DOHH2 (cell line): ENCODE results near the gene CCNT2.
A peak's percentile ranks its signal among the peaks of the same experiment; 100 is the strongest.

ENCODE experiments used
- H3F3A ChIP-seq: fragments of 200-600 bp; sonication (generic), shearing (Covaris generic); 2 replicates; pipeline ENCODE4 v1.6.0; 2016; ENCODE audit warnings: antibody characterized with exemption, mild to moderate bottlenecking; ENCODE audit not compliant: control insufficient read depth, insufficient read depth
- H3K27ac ChIP-seq: fragments of 200-600 bp; sonication (generic); 2 replicates; pipeline ENCODE4 v1.5.1; 2014; ENCODE audit warnings: low read depth, mild to moderate bottlenecking, low read length, moderate library complexity
- H3K27me3 ChIP-seq: fragments of 200-600 bp; sonication (generic); 2 replicates; pipeline ENCODE4 v1.6.1; 2014; ENCODE audit warnings: mild to moderate bottlenecking, low read length, mixed read lengths; ENCODE audit not compliant: control insufficient read depth
- H3K36me3 ChIP-seq: fragments of 200-600 bp; sonication (generic); 2 replicates; pipeline ENCODE4 v1.6.1; 2014; ENCODE audit warnings: mild to moderate bottlenecking, low read length, moderate library complexity, mixed read lengths; ENCODE audit not compliant: control insufficient read depth
- H3K4me1 ChIP-seq: fragments of 200-600 bp; sonication (generic); 2 replicates; pipeline ENCODE4 v1.6.1; 2014; ENCODE audit warnings: mild to moderate bottlenecking, low read length, mixed read lengths; ENCODE audit not compliant: control insufficient read depth
- H3K4me2 ChIP-seq: fragments of 200-600 bp; sonication (generic); 2 replicates; pipeline ENCODE4 v1.6.0; 2014; ENCODE audit warnings: mild to moderate bottlenecking, low read length, moderate library complexity
- H3K4me3 ChIP-seq: fragments of 200-600 bp; sonication (generic); 2 replicates; pipeline ENCODE4 v1.5.1; 2014; ENCODE audit warnings: mild to moderate bottlenecking, low read length, mixed read lengths
- H3K79me2 ChIP-seq: fragments of 200-600 bp; sonication (generic); 2 replicates; pipeline ENCODE4 v1.6.1; 2014; ENCODE audit warnings: mild to moderate bottlenecking, low read length, mixed read lengths; ENCODE audit not compliant: control insufficient read depth
- H3K9me2 ChIP-seq: fragments of 200-600 bp; sonication (generic); replicated peaks from 2 replicates; pipeline ENCODE4 v1.6.1; 2014; ENCODE audit warnings: mild to moderate bottlenecking, low read length, mixed read lengths; ENCODE audit not compliant: control insufficient read depth
- H3K9me3 ChIP-seq: fragments of 200-600 bp; sonication (generic); 2 replicates; pipeline ENCODE4 v1.6.1; 2014; ENCODE audit warnings: antibody characterized with exemption, low read length, mixed read lengths; ENCODE audit not compliant: control insufficient read depth, insufficient read depth
- H4K20me1 ChIP-seq: fragments of 200-600 bp; sonication (generic); 2 replicates; pipeline ENCODE4 v1.6.0; 2014; ENCODE audit warnings: low read depth, mild to moderate bottlenecking, antibody characterized with exemption, low read length, moderate library complexity; ENCODE audit not compliant: control insufficient read depth, insufficient read depth
- CTCF ChIP-seq: fragments of 200-600 bp; sonication (generic); IDR thresholded peaks from one replicate; pipeline ENCODE4 v1.5.1; 2014; ENCODE audit warnings: antibody characterized with exemption, mild to moderate bottlenecking, low read depth, low read length; ENCODE audit not compliant: poor library complexity, severe bottlenecking
- EZH2phosphoT487 ChIP-seq: fragments of 200-600 bp; sonication (generic); IDR thresholded peaks from 2 replicates; pipeline ENCODE4 v1.6.1; 2017; ENCODE audit warnings: borderline replicate concordance, mild to moderate bottlenecking, antibody characterized with exemption, low read length, moderate library complexity, mixed read lengths

Gene CCNT2

GRCh38 chr2:134919341-134920210 lies 954 bp downstream of the CCNT2 start:
- Histone ChIP-seq H3K9me3 (0 out of 2 replicates have a peak, but pooled peaks cover under 1% of the 10 kb centered on the region), H3K4me2 (peak overlapping the region; percentile 72), H3K9me2 (no peaks in the 10 kb centered on the region)

GRCh38 chr2:134924912-134925311 lies 6.3 kb downstream of the CCNT2 start:
- H3K9me3 ChIP-seq, result no peaks in the 10 kb centered on the region
- no peak overlapping the region for H3K4me2 ChIP-seq
- H3K9me2 ChIP-seq, result no peaks in the 10 kb centered on the region
- H3F3A ChIP-seq, result no peaks in the 10 kb centered on the region
- H3K79me2 ChIP-seq, result peaks cover 99% of the 10 kb centered on the region
- H3K36me3 ChIP-seq, result peaks cover 71% of the 10 kb centered on the region
- no peak overlapping the region for H3K4me3 ChIP-seq
- H4K20me1 ChIP-seq, result peaks cover 3% of the 10 kb centered on the region; the same call in 1 of the 2 replicates
- TF ChIP-seq CTCF (no peak), EZH2phosphoT487 (no peak)
- H3K27me3 ChIP-seq, result no peaks in the 10 kb centered on the region
- H3K27ac ChIP-seq, result no peak overlapping the region
- peaks cover 11% of the 10 kb centered on the region for H3K4me1 ChIP-seq

More at GRCh38 chr2:134919341-134920210, 954 bp downstream of the CCNT2 start:
- H3K4me3 ChIP-seq, result peak overlapping the region; percentile 84
- H3K4me1 ChIP-seq, result peaks cover 23% of the 10 kb centered on the region
- H3K27me3 ChIP-seq, result no peaks in the 10 kb centered on the region
- H3K27ac ChIP-seq, result peak overlapping the region; percentile 89
- H3K36me3 ChIP-seq, result peaks cover 42% of the 10 kb centered on the region
- peaks cover 67% of the 10 kb centered on the region for H3K79me2 ChIP-seq
- no peaks in the 10 kb centered on the region; the same call in 1 of the 2 replicates for H4K20me1 ChIP-seq
- TF ChIP-seq EZH2phosphoT487, result no peak
- no peak for TF ChIP-seq CTCF
- peaks cover 6% of the 10 kb centered on the region for H3F3A ChIP-seq

GRCh38 chr2:134926231-134926931 lies 7.8 kb downstream of the CCNT2 start:
- no peak overlapping the region for H3K4me2 ChIP-seq
- no peaks in the 10 kb centered on the region for H3K27me3 ChIP-seq
- no peak overlapping the region for H3K27ac ChIP-seq
- H3K4me3 ChIP-seq, result no peak overlapping the region
- peaks cover 8% of the 10 kb centered on the region for H3K4me1 ChIP-seq
- peaks cover 68% of the 10 kb centered on the region for H3K36me3 ChIP-seq
- no peak for TF ChIP-seq CTCF
- H3F3A ChIP-seq, result no peaks in the 10 kb centered on the region
- peaks cover 99% of the 10 kb centered on the region for H3K79me2 ChIP-seq
- no peaks in the 10 kb centered on the region for H3K9me3 ChIP-seq
- peaks cover 3% of the 10 kb centered on the region; the same call in 1 of the 2 replicates for H4K20me1 ChIP-seq
- no peaks in the 10 kb centered on the region for H3K9me2 ChIP-seq
